ENCODE measurements around the gene ADGRV1. TPM values are rescaled to one million over a fixed set of nuclear protein-coding genes. Genes with fewer than 3 reads are reported as not detected.

The ADGRV1 gene
- total and polyA plus RNA-seq, 2 donors (not counting 3 experiments of a cell fraction or from before 2014, with no cell fraction given) = 0.11 to 0.55 TPM

DNA sequence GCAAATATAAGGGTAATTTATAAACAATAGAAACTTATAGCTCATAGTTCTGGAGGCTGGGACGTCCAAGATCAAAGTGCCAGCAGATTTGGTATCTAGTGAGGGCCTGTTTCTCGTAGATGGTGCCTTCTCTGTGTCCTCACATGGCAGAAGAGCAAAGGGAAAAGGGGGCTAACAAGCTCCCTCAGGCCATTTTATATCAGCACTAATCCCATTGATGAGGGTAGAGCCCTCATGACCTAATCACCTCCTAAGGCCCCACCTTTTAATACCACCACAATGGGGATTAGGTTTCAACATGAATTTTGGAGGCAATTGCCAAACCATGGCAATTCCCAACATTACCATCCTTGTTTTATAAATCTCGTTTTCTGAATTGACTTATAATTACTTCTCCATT, 564.7 kb downstream of the ADGRV1 start:
- H3K4me1 ChIP-seq (ENCODE audit: control insufficient read depth, extremely low read depth, insufficient read depth, low read length) = peaks cover 3% of the 10 kb centered on the region
- no peak overlapping the region for H3K27ac ChIP-seq (ENCODE audit: insufficient read depth, low read depth, low read length)
- no peaks in the 10 kb centered on the region for H3K9me3 ChIP-seq (replicated peaks; ENCODE audit: control insufficient read depth, insufficient read depth, low read length)
- H3K4me2 ChIP-seq (ENCODE audit: insufficient read depth, low read length) = no peak overlapping the region
- dilution Hi-C loops (cut with MboI; ENCODE audit: extremely low pct_ligation_motif_present, low sequenced_read_pairs) (no loop called here), intact Hi-C loops (cut with micrococcal nuclease) (no loop called here)
- TF ChIP-seq, protein P1, sequence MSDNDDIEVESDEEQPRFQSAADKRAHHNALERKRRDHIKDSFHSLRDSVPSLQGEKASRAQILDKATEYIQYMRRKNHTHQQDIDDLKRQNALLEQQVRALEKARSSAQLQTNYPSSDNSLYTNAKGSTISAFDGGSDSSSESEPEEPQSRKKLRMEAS (IDR thresholded peaks at IDR 0.05; ENCODE audit: insufficient read depth, insufficient read length) = no peak
- TF ChIP-seq JUN (IDR thresholded peaks at IDR 0.05; ENCODE audit: borderline replicate concordance, insufficient read depth, insufficient read length, low read depth) (no peak), MYC (IDR thresholded peaks at IDR 0.05; ENCODE audit: low read depth, low read length) (no peak), GATA2 (IDR thresholded peaks at IDR 0.05; ENCODE audit: insufficient read depth, insufficient read length, low read depth, low read length) (no peak), POLR2AphosphoS5 (IDR thresholded peaks at IDR 0.05; ENCODE audit: insufficient read depth, low read depth, low read length) (no peak), EZH2 (IDR thresholded peaks at IDR 0.05; ENCODE audit: borderline replicate concordance, low read depth, low read length, severe bottlenecking) (no peak), POLR2A (IDR thresholded peaks at IDR 0.05; ENCODE audit: low read depth, low read length) (no peak), FOS (IDR thresholded peaks at IDR 0.05; ENCODE audit: borderline replicate concordance, insufficient read depth, low read length) (no peak)
- TF ChIP-seq, protein P2, sequence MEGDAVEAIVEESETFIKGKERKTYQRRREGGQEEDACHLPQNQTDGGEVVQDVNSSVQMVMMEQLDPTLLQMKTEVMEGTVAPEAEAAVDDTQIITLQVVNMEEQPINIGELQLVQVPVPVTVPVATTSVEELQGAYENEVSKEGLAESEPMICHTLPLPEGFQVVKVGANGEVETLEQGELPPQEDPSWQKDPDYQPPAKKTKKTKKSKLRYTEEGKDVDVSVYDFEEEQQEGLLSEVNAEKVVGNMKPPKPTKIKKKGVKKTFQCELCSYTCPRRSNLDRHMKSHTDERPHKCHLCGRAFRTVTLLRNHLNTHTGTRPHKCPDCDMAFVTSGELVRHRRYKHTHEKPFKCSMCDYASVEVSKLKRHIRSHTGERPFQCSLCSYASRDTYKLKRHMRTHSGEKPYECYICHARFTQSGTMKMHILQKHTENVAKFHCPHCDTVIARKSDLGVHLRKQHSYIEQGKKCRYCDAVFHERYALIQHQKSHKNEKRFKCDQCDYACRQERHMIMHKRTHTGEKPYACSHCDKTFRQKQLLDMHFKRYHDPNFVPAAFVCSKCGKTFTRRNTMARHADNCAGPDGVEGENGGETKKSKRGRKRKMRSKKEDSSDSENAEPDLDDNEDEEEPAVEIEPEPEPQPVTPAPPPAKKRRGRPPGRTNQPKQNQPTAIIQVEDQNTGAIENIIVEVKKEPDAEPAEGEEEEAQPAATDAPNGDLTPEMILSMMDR (IDR thresholded peaks at IDR 0.05; ENCODE audit: extremely low read depth in 1 of 2, insufficient read depth in 1 of 2, low read depth in 1 of 2, low read length in 2 of 2) = no peak
- ChIA-PET CTCF (interaction anchor here (1.2 kb wide), 1 partner anchor 13 kb away, joined by 3 read pairs; no protein-coding TSS in a partner anchor), POLR2A (no interaction called here)
- FAIRE-seq (no peak), DNase-seq (ENCODE audit: low read depth, low spot score) (no peak)
- H4K20me1 ChIP-seq (replicated peaks; ENCODE audit: control insufficient read depth, extremely low read depth, insufficient read depth, low read length) = no peaks in the 10 kb centered on the region
- no peak overlapping the region for H3K4me3 ChIP-seq (replicated peaks in 1 of 3; ENCODE audit: insufficient read depth in 1 of 3, low read depth in 1 of 3, low read length in 3 of 3)
- H3K9ac ChIP-seq (replicated peaks; ENCODE audit: extremely low read depth, insufficient read depth, low read length) = no peak overlapping the region
- H3K9me1 ChIP-seq (replicated peaks; ENCODE audit: control insufficient read depth, extremely low read depth, insufficient read depth, low read length) = no peaks in the 10 kb centered on the region
- no peaks in the 10 kb centered on the region for H3K79me2 ChIP-seq (ENCODE audit: control insufficient read depth, insufficient read depth, low read length)
- H2AFZ ChIP-seq (ENCODE audit: low read depth, low read length) = no peak overlapping the region
- H3K27me3 ChIP-seq (ENCODE audit: control insufficient read depth in 2 of 2, insufficient read depth in 2 of 2, low read length in 2 of 2) = no peaks in the 10 kb centered on the region
- BruUV-seq (replicated peaks) = no TSS peak
- H3K36me3 ChIP-seq (ENCODE audit: control insufficient read depth in 2 of 2, extremely low read depth in 1 of 2, insufficient read depth in 2 of 2, low read length in 2 of 2) = no peaks in the 10 kb centered on the region
